PC-9 (cell line): ENCODE measurements around the gene PDE10A. TPM values are rescaled to one million over a fixed set of nuclear protein-coding genes. Genes with fewer than 3 reads are reported as not detected.

Experiments
- BruUV-seq: library from RNA; stranded (reverse); fragments of 400-500 nt; replicated peaks from 2 replicates; lab custom pipeline; 2021; lab: Mats Ljungman, UMichigan
- CTCF ChIA-PET: fragments of 300-600 bp; sonication (Branson Sonifier 250); formaldehyde crosslinking; loops from one replicate; lab custom pipeline; 2022; ENCODE audit warnings: antibody characterized with exemption; lab: Charles Lee
- POLR2A ChIA-PET: fragments of 300-600 bp; sonication (Branson Sonifier 250); formaldehyde crosslinking; loops from one replicate; lab custom pipeline; 2022; ENCODE audit warnings: antibody characterized with exemption; ENCODE audit not compliant: unreplicated experiment; lab: Charles Lee
- DNase-seq, 2 experiments: peaks; one replicate each; pipeline versions ENCODE4 v3.0.0 to v3.0.0-alpha.2; 2015 to 2022; ENCODE audit warnings: mixed read lengths in 1 of 2
- H2AFZ ChIP-seq: fragments of 200-600 bp; sonication (generic); 2 replicates; pipeline ENCODE4 v1.8.1; 2017; ENCODE audit warnings: antibody characterized with exemption
- H3F3A ChIP-seq: fragments of 200-600 bp; sonication (generic); 2 replicates; pipeline ENCODE4 v1.8.1; 2017; ENCODE audit warnings: antibody characterized with exemption, mild to moderate bottlenecking, low read depth; ENCODE audit not compliant: insufficient read depth
- H3K27ac ChIP-seq: fragments of 200-600 bp; sonication (generic); 2 replicates; pipeline ENCODE4 v1.6.1; 2016; ENCODE audit warnings: mixed run types
- H3K27me3 ChIP-seq: fragments of 200-600 bp; sonication (generic); 2 replicates; pipeline ENCODE4 v1.6.1; 2016; ENCODE audit warnings: low read depth, mixed run types; ENCODE audit not compliant: insufficient read depth
- H3K36me3 ChIP-seq: fragments of 200-600 bp; sonication (generic); 2 replicates; pipeline ENCODE4 v1.6.1; 2016; ENCODE audit warnings: low read depth, mixed run types
- H3K4me1 ChIP-seq: fragments of 200-600 bp; sonication (generic); replicated peaks from 2 replicates; pipeline ENCODE4 v1.6.1; 2016; ENCODE audit warnings: mixed run types; ENCODE audit not compliant: insufficient read depth
- H3K4me2 ChIP-seq: fragments of 200-600 bp; sonication (generic); 2 replicates; pipeline ENCODE4 v1.6.1; 2017; ENCODE audit warnings: mixed run types
- H3K4me3 ChIP-seq: fragments of 200-600 bp; sonication (generic); 2 replicates; pipeline ENCODE4 v1.6.1; 2016; ENCODE audit warnings: mixed run types
- H3K79me2 ChIP-seq: fragments of 200-600 bp; sonication (generic); 2 replicates; pipeline ENCODE4 v1.6.1; 2017; ENCODE audit warnings: low read depth, mixed run types
- H3K9me2 ChIP-seq: fragments of 200-600 bp; sonication (generic); 2 replicates; pipeline ENCODE4 v1.8.1; 2017; ENCODE audit warnings: mild to moderate bottlenecking; ENCODE audit not compliant: insufficient read depth
- H3K9me3 ChIP-seq: fragments of 200-600 bp; sonication (generic); 2 replicates; pipeline ENCODE4 v1.8.1; 2016; ENCODE audit warnings: low read depth; ENCODE audit not compliant: insufficient read depth
- H4K20me1 ChIP-seq: fragments of 200-600 bp; sonication (generic); 2 replicates; pipeline ENCODE4 v1.8.1; 2017; ENCODE audit not compliant: insufficient read depth
- EZH2 ChIP-seq: fragments of 200-600 bp; sonication (generic); IDR thresholded peaks from 2 replicates; pipeline ENCODE4 v1.8.0; 2017; ENCODE audit warnings: antibody characterized with exemption, low read depth
- intact Hi-C: fragments of 100-400 bp; cut with micrococcal nuclease; formaldehyde crosslinking; loops from one replicate; pipeline ENCODE4 v1.10.0; 2022; ENCODE audit not compliant: unreplicated experiment
- total RNA-seq: library from RNA; stranded (reverse); gene quantifications from 2 replicates; pipeline ENCODE4 v1.2.3, GENCODE V29; 2021
- TF ChIP-seq, protein P1 (sequence below): fragments of 200-600 bp; sonication (generic); conservative IDR thresholded peaks from 2 replicates; pipeline ENCODE4 v1.6.1; 2017; ENCODE audit warnings: mixed run types, antibody characterized with exemption, mild to moderate bottlenecking, moderate library complexity

The PDE10A gene
- total RNA-seq, 1 experiment from 2014 or later: not detected

GRCh38 chr6:165389534-165389933, 273.5 kb downstream of the PDE10A start:
- Histone ChIP-seq H3K4me2 (no peak overlapping the region), H3K27ac (no peak overlapping the region), H2AFZ (no peak overlapping the region), H3K9me3 (no peaks in the 10 kb centered on the region), H3F3A (no peaks in the 10 kb centered on the region), H3K79me2 (no peaks in the 10 kb centered on the region), H3K36me3 (no peaks in the 10 kb centered on the region), H3K9me2 (no peaks in the 10 kb centered on the region), H3K27me3 (peaks cover 64% of the 10 kb centered on the region), H4K20me1 (no peaks in the 10 kb centered on the region), H3K4me1 (no peaks in the 10 kb centered on the region), H3K4me3 (no peak overlapping the region)
- BruUV-seq: no TSS peak
- TF ChIP-seq, protein P1, sequence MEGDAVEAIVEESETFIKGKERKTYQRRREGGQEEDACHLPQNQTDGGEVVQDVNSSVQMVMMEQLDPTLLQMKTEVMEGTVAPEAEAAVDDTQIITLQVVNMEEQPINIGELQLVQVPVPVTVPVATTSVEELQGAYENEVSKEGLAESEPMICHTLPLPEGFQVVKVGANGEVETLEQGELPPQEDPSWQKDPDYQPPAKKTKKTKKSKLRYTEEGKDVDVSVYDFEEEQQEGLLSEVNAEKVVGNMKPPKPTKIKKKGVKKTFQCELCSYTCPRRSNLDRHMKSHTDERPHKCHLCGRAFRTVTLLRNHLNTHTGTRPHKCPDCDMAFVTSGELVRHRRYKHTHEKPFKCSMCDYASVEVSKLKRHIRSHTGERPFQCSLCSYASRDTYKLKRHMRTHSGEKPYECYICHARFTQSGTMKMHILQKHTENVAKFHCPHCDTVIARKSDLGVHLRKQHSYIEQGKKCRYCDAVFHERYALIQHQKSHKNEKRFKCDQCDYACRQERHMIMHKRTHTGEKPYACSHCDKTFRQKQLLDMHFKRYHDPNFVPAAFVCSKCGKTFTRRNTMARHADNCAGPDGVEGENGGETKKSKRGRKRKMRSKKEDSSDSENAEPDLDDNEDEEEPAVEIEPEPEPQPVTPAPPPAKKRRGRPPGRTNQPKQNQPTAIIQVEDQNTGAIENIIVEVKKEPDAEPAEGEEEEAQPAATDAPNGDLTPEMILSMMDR: no peak
- TF ChIP-seq EZH2: no peak
- no peak for DNase-seq
- CTCF ChIA-PET: no interaction called here
- POLR2A ChIA-PET: no interaction called here
- intact Hi-C loops: no loop called here

DNA sequence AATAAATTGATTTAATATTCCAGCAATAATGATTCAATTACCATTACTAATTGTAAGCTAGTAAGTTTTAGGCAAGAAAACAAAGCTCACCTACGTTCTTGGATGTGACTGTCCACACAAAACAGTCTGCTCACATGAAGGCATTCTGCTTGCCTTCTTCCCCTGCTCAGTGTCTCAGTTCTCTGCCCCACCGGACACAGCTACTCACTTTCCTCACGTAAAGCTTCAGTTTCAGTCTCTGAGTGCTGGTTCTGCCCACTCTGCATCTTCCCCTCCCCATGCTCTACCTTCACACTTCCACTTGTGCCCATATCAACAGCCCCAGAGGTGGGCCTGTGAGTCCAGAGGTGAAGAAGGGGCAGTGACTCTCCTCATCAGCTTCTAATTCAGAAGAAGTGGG, 279.7 kb downstream of the PDE10A start:
- DNase-seq: no peak
- Histone ChIP-seq H3K4me3 (no peak overlapping the region), H3K79me2 (no peaks in the 10 kb centered on the region), H2AFZ (no peak overlapping the region), H3K36me3 (no peaks in the 10 kb centered on the region), H3K9me2 (no peaks in the 10 kb centered on the region), H3K4me2 (no peak overlapping the region), H3K27me3 (peaks cover 35% of the 10 kb centered on the region; the same call in 1 of the 2 replicates), H3K4me1 (no peaks in the 10 kb centered on the region), H4K20me1 (no peaks in the 10 kb centered on the region), H3K27ac (no peak overlapping the region), H3K9me3 (no peaks in the 10 kb centered on the region), H3F3A (no peaks in the 10 kb centered on the region)
- ChIA-PET CTCF (no interaction called here), POLR2A (no interaction called here)
- intact Hi-C loops: no loop called here
- TF ChIP-seq, protein P1: no peak
- TF ChIP-seq EZH2: no peak
- BruUV-seq: no TSS peak

GRCh38 chr6:165376100-165376499, 286.9 kb downstream of the PDE10A start:
- ChIA-PET POLR2A (interaction anchor here (0.6 kb wide), 1 partner anchor 9 kb away, joined by 3 read pairs; no protein-coding TSS in a partner anchor), CTCF (no interaction called here)
- TF ChIP-seq, protein P1: no peak
- no peak for TF ChIP-seq EZH2
- BruUV-seq: no TSS peak
- Histone ChIP-seq H3K4me1 (no peaks in the 10 kb centered on the region), H3K9me2 (no peaks in the 10 kb centered on the region), H3K27me3 (no peaks in the 10 kb centered on the region), H3K36me3 (no peaks in the 10 kb centered on the region), H3F3A (no peaks in the 10 kb centered on the region), H2AFZ (no peak overlapping the region), H3K27ac (no peak overlapping the region), H3K4me3 (no peak overlapping the region), H3K79me2 (no peaks in the 10 kb centered on the region), H4K20me1 (no peaks in the 10 kb centered on the region), H3K9me3 (no peaks in the 10 kb centered on the region), H3K4me2 (no peak overlapping the region)
- DNase-seq: no peak
- intact Hi-C loops: no loop called here
